ENCODE measurements around the gene MYBPH. TPM values are rescaled to one million over a fixed set of nuclear protein-coding genes. Genes with fewer than 3 reads are reported as not detected.

MYBPH gene
- total and polyA plus RNA-seq, 10 of the 15 experiments (the other 5 are each of a cell fraction or from before 2014, with no cell fraction given), result 0.06 to 0.10 TPM; not detected in 8

DNA sequence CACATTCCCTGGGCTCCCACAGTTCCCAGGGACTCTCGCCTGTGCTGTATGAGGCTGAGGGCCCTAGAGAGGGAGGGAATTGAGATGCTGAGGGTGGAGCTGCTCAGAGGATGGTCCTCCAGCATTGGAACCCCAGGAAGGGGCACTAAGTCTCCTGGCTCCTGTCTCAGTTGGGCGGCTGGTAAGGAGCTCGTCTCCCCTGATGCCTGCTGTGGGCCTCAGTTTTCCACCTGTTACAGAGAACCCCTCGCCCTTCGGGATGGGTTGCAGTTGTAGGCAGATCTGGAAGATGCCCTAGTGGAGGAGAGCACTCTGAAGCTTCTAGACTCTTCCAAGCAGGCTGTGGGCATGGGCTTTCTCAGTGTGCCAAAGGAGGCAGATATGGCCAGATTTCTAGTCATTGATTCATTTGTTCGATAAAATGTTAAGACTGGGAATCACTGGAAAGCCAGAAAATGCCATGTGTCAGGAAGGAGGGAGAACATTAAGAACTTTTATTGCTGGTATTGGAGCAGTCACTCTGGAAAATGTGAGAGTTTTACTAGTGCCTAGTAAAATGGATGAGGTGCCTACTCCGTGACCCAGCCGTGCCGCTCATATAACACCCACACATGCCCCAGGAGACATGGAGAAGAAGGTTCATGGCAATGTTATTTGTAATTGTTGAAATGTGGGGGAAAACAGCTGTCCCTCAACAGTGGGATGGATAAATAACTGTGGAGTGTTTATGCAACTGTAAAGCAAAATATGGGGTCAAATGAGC, 828 bp upstream of the MYBPH start (continued):
- TF ChIP-seq TCF3 (IDR thresholded peaks at IDR 0.05; ENCODE audit: borderline replicate concordance, insufficient read depth, low read depth, low read length), result no peak
- TF ChIP-seq EP300 (IDR thresholded peaks at IDR 0.05; ENCODE audit: borderline replicate concordance in 1 of 2, control insufficient read depth in 1 of 2, low read depth in 2 of 2, low read length in 2 of 2), result no peak

DNA sequence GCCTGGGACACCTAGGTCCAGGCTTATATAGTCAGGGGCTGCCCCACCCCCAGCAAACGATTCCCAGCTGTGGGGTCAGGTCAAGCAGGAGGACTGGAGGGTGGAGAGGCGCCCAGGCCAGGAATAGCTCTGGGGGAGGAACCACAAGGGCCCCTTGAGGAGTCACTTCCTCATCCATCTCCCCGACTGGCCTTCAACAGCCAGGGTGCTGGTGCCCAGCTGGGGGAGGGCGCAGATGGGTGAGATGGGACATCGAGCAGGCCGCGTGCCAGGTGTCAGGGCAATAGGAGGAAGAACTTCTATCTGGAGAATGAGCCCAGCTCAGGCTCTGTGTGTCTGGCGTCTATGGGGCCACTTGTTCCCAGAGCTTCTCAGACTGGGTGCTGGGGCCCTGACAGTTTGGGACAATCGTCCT, 208 bp upstream of the MYBPH start:
- H2AFZ ChIP-seq (ENCODE audit: control insufficient read depth, low read depth, low read length), result no peak overlapping the region
- CTCF ChIA-PET, result interaction anchor here (0.8 to 2.1 kb wide), 8 partner anchors 10 to 526 kb away, joined by 3 to 18 read pairs (median 4); partner anchors contain the start of gene CHI3L1
- H3K27me3 ChIP-seq (replicated peaks in 1 of 2; ENCODE audit: control insufficient read depth in 2 of 2, insufficient read depth in 2 of 2, low read length in 1 of 2), result no peaks in the 10 kb centered on the region; a peak in 1 of 4 replicates
- no peak overlapping the region for H3K9ac ChIP-seq (ENCODE audit: control insufficient read depth, insufficient read depth, low read length)
- H4K20me1 ChIP-seq (ENCODE audit: control insufficient read depth, insufficient read depth), result no peaks in the 10 kb centered on the region
- DNase-seq (ENCODE audit: low read depth, low spot score), result no peak
- no peak overlapping the region for H3K4me2 ChIP-seq (ENCODE audit: control insufficient read depth, insufficient read depth)
- H3K4me3 ChIP-seq, result no peak overlapping the region
- no TSS peak for BruUV-seq (replicated peaks)
- in situ Hi-C loops (cut with MboI) (no loop called here), intact Hi-C loops (cut with micrococcal nuclease; ENCODE audit: unreplicated experiment) (no loop called here)
- POLR2A ChIA-PET, result no interaction called here
- RAD21 ChIA-PET (ENCODE audit: unreplicated experiment), result interaction anchor here (1.4 to 1.7 kb wide), 2 partner anchors 9 to 41 kb away, joined by 4 to 9 read pairs; no protein-coding TSS in a partner anchor
- SMC1A ChIA-PET (ENCODE audit: uncharacterized antibody, unreplicated experiment), result interaction anchor here (0.7 to 1.2 kb wide), 3 partner anchors 43 to 136 kb away, joined by 3 read pairs; no protein-coding TSS in a partner anchor
- no peaks in the 10 kb centered on the region for H3K79me2 ChIP-seq (ENCODE audit: control insufficient read depth, insufficient read depth, low read length)
- ATAC-seq, result no peak
- H3K4me1 ChIP-seq (ENCODE audit: control insufficient read depth, insufficient read depth, low read length), result peaks cover 7% of the 10 kb centered on the region; the same call in 1 of the 2 replicates
- H3K9me3 ChIP-seq (replicated peaks; ENCODE audit: control insufficient read depth, insufficient read depth, low read length), result no peaks in the 10 kb centered on the region
- WGBS (ENCODE audit: insufficient coverage, insufficient replicate concordance, low lambda C conversion rate, missing lambda C conversion rate), result 2% methylated on average over 9 of the region's 9 CpGs
- no peaks in the 10 kb centered on the region for H3K36me3 ChIP-seq (ENCODE audit: control insufficient read depth in 2 of 2, insufficient read depth in 2 of 2, low read length in 1 of 2)
- FAIRE-seq, result no peak
- H3K27ac ChIP-seq (ENCODE audit: control insufficient read depth, insufficient read depth), result no peak overlapping the region
- TF ChIP-seq TARDBP (IDR thresholded peaks at IDR 0.05; ENCODE audit: borderline replicate concordance) (no peak), SMAD1 (IDR thresholded peaks at IDR 0.05; ENCODE audit: low read depth, partially characterized antibody) (no peak), EP300 (IDR thresholded peaks at IDR 0.05; ENCODE audit: borderline replicate concordance in 1 of 2, control insufficient read depth in 1 of 2, low read depth in 2 of 2, low read length in 2 of 2) (no peak), MYB (IDR thresholded peaks at IDR 0.05; ENCODE audit: borderline replicate concordance, low read depth, low read length) (no peak), TCF3 (IDR thresholded peaks at IDR 0.05; ENCODE audit: borderline replicate concordance, insufficient read depth, low read depth, low read length) (no peak), BACH1 (IDR thresholded peaks at IDR 0.05; ENCODE audit: borderline replicate concordance) (no peak), FOS (IDR thresholded peaks at IDR 0.05; ENCODE audit: borderline replicate concordance, extremely low read depth, insufficient read length) (no peak), NR2F1 (conservative IDR thresholded peaks at IDR 0.05) (0 out of 2 replicates have a peak, but pooled peaks have one; percentile 20), BRCA1 (IDR thresholded peaks at IDR 0.05; ENCODE audit: low read depth, low read length) (no peak), IKZF1 (conservative IDR thresholded peaks at IDR 0.05) (0 out of 2 replicates have a peak, but pooled peaks have one; percentile 25), ZNF622 (IDR thresholded peaks at IDR 0.05) (no peak), SMARCA5 (IDR thresholded peaks at IDR 0.05) (no peak), RCOR1 (conservative IDR thresholded peaks at IDR 0.05; ENCODE audit: low read depth, low read length) (no peak), MEF2A (IDR thresholded peaks at IDR 0.05; ENCODE audit: insufficient read depth, low read depth, low read length) (0 out of 2 replicates have a peak, but pooled peaks have one; percentile 14), SPI1 (IDR thresholded peaks at IDR 0.05; ENCODE audit: borderline replicate concordance, insufficient read depth, low read depth, low read length) (peak; percentile 63), SREBF2 (IDR thresholded peaks at IDR 0.05; ENCODE audit: low read length) (no peak), FOXM1 (IDR thresholded peaks at IDR 0.05; ENCODE audit: low read depth, low read length) (no peak), RAD21 (IDR thresholded peaks at IDR 0.05; ENCODE audit: insufficient read depth, low read depth, low read length) (no peak), RAD51 (IDR thresholded peaks at IDR 0.05) (no peak), SIN3A (IDR thresholded peaks at IDR 0.05; ENCODE audit: low read depth, low read length) (no peak)
- TF ChIP-seq, protein P1, sequence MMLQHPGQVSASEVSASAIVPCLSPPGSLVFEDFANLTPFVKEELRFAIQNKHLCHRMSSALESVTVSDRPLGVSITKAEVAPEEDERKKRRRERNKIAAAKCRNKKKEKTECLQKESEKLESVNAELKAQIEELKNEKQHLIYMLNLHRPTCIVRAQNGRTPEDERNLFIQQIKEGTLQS (IDR thresholded peaks at IDR 0.05; ENCODE audit: borderline replicate concordance, extremely low read depth, low read depth, low read length), result no peak
- TF ChIP-seq, protein P2, sequence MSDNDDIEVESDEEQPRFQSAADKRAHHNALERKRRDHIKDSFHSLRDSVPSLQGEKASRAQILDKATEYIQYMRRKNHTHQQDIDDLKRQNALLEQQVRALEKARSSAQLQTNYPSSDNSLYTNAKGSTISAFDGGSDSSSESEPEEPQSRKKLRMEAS (IDR thresholded peaks at IDR 0.05; ENCODE audit: low read depth, low read length), result no peak
